GM23338 (cell line): ENCODE measurements around the gene RAMP3. TPM values are rescaled to one million over a fixed set of nuclear protein-coding genes. Genes with fewer than 3 reads are reported as not detected.

Experiments used
- ATAC-seq: fragments of 200-7000 bp; cut with Tn5 transposase; 3 replicates; pipeline ENCODE4 v1.9.1; 2020
- DNase-seq: peaks from one replicate; pipeline ENCODE4 v3.0.0-alpha.2; 2015; ENCODE audit warnings: low spot score
- H2AFZ ChIP-seq: fragments of 200-600 bp; sonication (generic); 2 replicates; pipeline ENCODE4 v1.8.0; 2016; ENCODE audit warnings: antibody characterized with exemption, mild to moderate bottlenecking, moderate library complexity
- H3F3A ChIP-seq: fragments of 200-600 bp; sonication (generic); replicated peaks from 2 replicates; pipeline ENCODE4 v1.8.0; 2017; ENCODE audit warnings: antibody characterized with exemption, mixed run types, low read depth
- H3K27ac ChIP-seq: fragments of 200-600 bp; sonication (generic); 2 replicates; pipeline ENCODE4 v1.6.1; 2016; ENCODE audit warnings: low read depth
- H3K27me3 ChIP-seq: fragments of 200-600 bp; sonication (generic); 2 replicates; pipeline ENCODE4 v1.8.0; 2016; ENCODE audit warnings: mild to moderate bottlenecking, mixed run types, moderate library complexity; ENCODE audit not compliant: insufficient read depth
- H3K36me3 ChIP-seq: fragments of 200-600 bp; sonication (generic); 2 replicates; pipeline ENCODE4 v1.8.0; 2016; ENCODE audit warnings: mild to moderate bottlenecking; ENCODE audit not compliant: insufficient read depth
- H3K4me1 ChIP-seq: fragments of 200-600 bp; sonication (generic); 2 replicates; pipeline ENCODE4 v1.8.0; 2016; ENCODE audit warnings: mild to moderate bottlenecking, moderate library complexity; ENCODE audit not compliant: insufficient read depth
- H3K4me2 ChIP-seq: fragments of 200-600 bp; sonication (generic); 2 replicates; pipeline ENCODE4 v1.7.1; 2017; ENCODE audit warnings: mixed run types
- H3K4me3 ChIP-seq: fragments of 200-600 bp; sonication (generic); 2 replicates; pipeline ENCODE4 v1.6.1; 2016; ENCODE audit warnings: mixed run types
- H3K79me2 ChIP-seq: fragments of 200-600 bp; sonication (generic); replicated peaks from 2 replicates; pipeline ENCODE4 v1.8.0; 2017; ENCODE audit warnings: mild to moderate bottlenecking; ENCODE audit not compliant: insufficient read depth
- H3K9me2 ChIP-seq: fragments of 200-600 bp; sonication (generic); 2 replicates; pipeline ENCODE4 v1.8.0; 2017; ENCODE audit not compliant: insufficient read depth
- H4K20me1 ChIP-seq: fragments of 200-600 bp; sonication (generic); replicated peaks from 2 replicates; pipeline ENCODE4 v1.8.0; 2017; ENCODE audit warnings: mild to moderate bottlenecking; ENCODE audit not compliant: insufficient read depth
- H3K27ac Mint-ChIP-seq: 2 replicates; pipeline ENCODE4 v1.8.0; 2020; ENCODE audit warnings: inconsistent platforms, mild to moderate bottlenecking, moderate library complexity, mixed read lengths
- H3K27me3 Mint-ChIP-seq: 3 replicates; pipeline ENCODE4 v1.8.0; 2022; ENCODE audit warnings: low read depth, mild to moderate bottlenecking, moderate library complexity, mixed read lengths, inconsistent platforms; ENCODE audit not compliant: insufficient read depth, poor library complexity
- H3K36me3 Mint-ChIP-seq: 3 replicates; pipeline ENCODE4 v1.8.0; 2021; ENCODE audit warnings: low read depth, mild to moderate bottlenecking, inconsistent platforms, moderate library complexity, mixed read lengths
- H3K4me1 Mint-ChIP-seq: 3 replicates; pipeline ENCODE4 v1.8.0; 2020; ENCODE audit warnings: mild to moderate bottlenecking, inconsistent platforms, mixed read lengths
- H3K4me3 Mint-ChIP-seq: 3 replicates; pipeline ENCODE4 v1.8.0; 2021; ENCODE audit warnings: moderate library complexity, mild to moderate bottlenecking, inconsistent platforms, mixed read lengths
- H3K9me3 Mint-ChIP-seq: 3 replicates; pipeline ENCODE4 v1.8.0; 2020; ENCODE audit warnings: moderate library complexity, mild to moderate bottlenecking, inconsistent platforms, mixed read lengths
- CREB1 ChIP-seq: fragments of 250-450 bp; sonication (Bioruptor Pico); IDR thresholded peaks from 2 replicates; pipeline ENCODE4 v1.5.0; 2020; ENCODE audit warnings: low read depth, mild to moderate bottlenecking, moderate library complexity
- CTCF ChIP-seq, 2 experiments: fragments of 200-600 bp in 1 of 2; sonication (generic) in 1 of 2; conservative IDR thresholded peaks; 2 replicates each; pipeline versions ENCODE4 v1.5.1 to v1.6.1; 2016 to 2017; ENCODE audit warnings: antibody characterized with exemption in 2 of 2, low read depth in 2 of 2, mild to moderate bottlenecking in 2 of 2, moderate library complexity in 1 of 2
- ETS1 ChIP-seq: IDR thresholded peaks from 2 replicates; pipeline ENCODE4 v1.6.1; 2016; ENCODE audit warnings: antibody characterized with exemption
- EZH2 ChIP-seq: fragments of 200-600 bp; sonication (generic); IDR thresholded peaks from one replicate; pipeline ENCODE4 v1.8.0; 2017; ENCODE audit warnings: antibody characterized with exemption, mild to moderate bottlenecking, low read depth; ENCODE audit not compliant: unreplicated experiment
- EZH2phosphoT487 ChIP-seq: fragments of 200-600 bp; sonication (generic); IDR thresholded peaks from one replicate; pipeline ENCODE4 v1.8.1; 2018; ENCODE audit warnings: antibody characterized with exemption; ENCODE audit not compliant: unreplicated experiment
- JUNB ChIP-seq: IDR thresholded peaks from one replicate; pipeline ENCODE4 v1.6.1; 2016; ENCODE audit warnings: antibody characterized with exemption; ENCODE audit not compliant: unreplicated experiment
- NANOG ChIP-seq: IDR thresholded peaks from 2 replicates; pipeline ENCODE4 v1.6.1; 2016; ENCODE audit warnings: antibody characterized with exemption, borderline replicate concordance
- POLR2AphosphoS5 ChIP-seq: IDR thresholded peaks from 2 replicates; pipeline ENCODE4 v1.6.1; 2016; ENCODE audit warnings: antibody characterized with exemption, low read depth
- REST ChIP-seq: IDR thresholded peaks from one replicate; pipeline ENCODE4 v1.6.1; 2018; ENCODE audit warnings: antibody characterized with exemption; ENCODE audit not compliant: unreplicated experiment
- STAT1 ChIP-seq: IDR thresholded peaks from one replicate; pipeline ENCODE4 v1.6.1; 2016; ENCODE audit warnings: antibody characterized with exemption; ENCODE audit not compliant: unreplicated experiment
- ZNF114 ChIP-seq: fragments of 250-450 bp; sonication (Bioruptor Pico); IDR thresholded peaks from 2 replicates; pipeline ENCODE4 v1.5.0; 2020; ENCODE audit warnings: mild to moderate bottlenecking, moderate library complexity
- ZNF331 ChIP-seq: fragments of 250-450 bp; sonication (Bioruptor Pico); IDR thresholded peaks from 2 replicates; pipeline ENCODE4 v1.5.0; 2020; ENCODE audit warnings: low read depth, mild to moderate bottlenecking, moderate library complexity
- polyA plus RNA-seq: library from polyadenylated mRNA; unstranded; fragments of >200 nt; fragmentation: Nextera tagmentation; extraction: Ambion mirVana; gene quantifications from 2 replicates; pipeline ENCODE4 v1.2.1, GENCODE V29; 2016
- total RNA-seq: library from RNA; depleted of rRNA; stranded (reverse); fragments of >200 nt; shearing (Covaris generic); gene quantifications from 2 replicates; pipeline ENCODE4 v1.2.3, GENCODE V29; 2014

The RAMP3 gene
- total and polyA plus RNA-seq, 2 experiments from 2014 or later = 1.1 to 4.6 TPM

GRCh38 chr7:45230611-45231165 is 73.1 kb downstream of the RAMP3 start:
- DNase-seq (no peak), ATAC-seq (no peak)
- H3K4me1 Mint-ChIP-seq = 0 out of 3 replicates have a peak, but pooled peaks cover 2% of the 10 kb centered on the region
- Histone ChIP-seq H2AFZ (no peak overlapping the region), H3K4me3 (no peak overlapping the region), H4K20me1 (no peaks in the 10 kb centered on the region), H3K9me2 (no peaks in the 10 kb centered on the region), H3K79me2 (no peaks in the 10 kb centered on the region), H3K4me2 (no peak overlapping the region), H3F3A (no peaks in the 10 kb centered on the region), H3K27ac (no peak overlapping the region), H3K4me1 (no peaks in the 10 kb centered on the region), H3K36me3 (no peaks in the 10 kb centered on the region), H3K27me3 (no peaks in the 10 kb centered on the region)
- H3K4me3 Mint-ChIP-seq = no peak overlapping the region
- H3K36me3 Mint-ChIP-seq = no peaks in the 10 kb centered on the region
- no peaks in the 10 kb centered on the region for H3K9me3 Mint-ChIP-seq
- no peak overlapping the region for H3K27ac Mint-ChIP-seq
- H3K27me3 Mint-ChIP-seq = peaks cover 4% of the 10 kb centered on the region
- TF ChIP-seq REST = peak; percentile 28
- TF ChIP-seq ZNF114 (CRISPR knock-in tag) = no peak

- H3K27me3 Mint-ChIP-seq = peaks cover 2% of the 10 kb centered on the region
- Histone ChIP-seq H3K4me2 (no peak overlapping the region), H2AFZ (no peak overlapping the region), H3K4me1 (no peaks in the 10 kb centered on the region), H3K9me2 (no peaks in the 10 kb centered on the region), H3K36me3 (no peaks in the 10 kb centered on the region), H3F3A (no peaks in the 10 kb centered on the region), H3K27ac (no peak overlapping the region), H3K27me3 (no peaks in the 10 kb centered on the region), H4K20me1 (no peaks in the 10 kb centered on the region), H3K4me3 (no peak overlapping the region), H3K79me2 (no peaks in the 10 kb centered on the region)
- H3K36me3 Mint-ChIP-seq = no peaks in the 10 kb centered on the region
- ATAC-seq (no peak), DNase-seq (no peak)
- H3K9me3 Mint-ChIP-seq = no peaks in the 10 kb centered on the region
- H3K4me1 Mint-ChIP-seq = 0 out of 3 replicates have a peak, but pooled peaks cover 2% of the 10 kb centered on the region
- H3K27ac Mint-ChIP-seq = no peak overlapping the region
- H3K4me3 Mint-ChIP-seq = no peak overlapping the region
- TF ChIP-seq JUNB (no peak), CREB1 (no peak), POLR2AphosphoS5 (no peak), ETS1 (no peak), EZH2phosphoT487 (no peak), CTCF (conservative IDR thresholded peaks at IDR 0.05; ENCODE audit: low read depth in 2 of 2) (no peak), EZH2 (no peak), REST (no peak), ZNF114 (CRISPR knock-in tag) (no peak), ZNF331 (CRISPR knock-in tag) (no peak), NANOG (no peak), STAT1 (no peak)
Observed at GRCh38 chr7:45233249-45233775, 75.7 kb downstream of the RAMP3 start.
